SKM-1 treated with dmso at 0.1 percent for 144 hours (cell line): ENCODE results near the gene DZIP1L.

Experiments used
- DNase-seq: peaks from one replicate; lab custom pipeline; 2025; ENCODE audit not compliant: unreplicated experiment; lab: John Stamatoyannopoulos, UW

The DZIP1L gene

GRCh38 chr3:138078096-138078495 is 37.3 kb downstream of the DZIP1L start:
- no peak for DNase-seq

- DNase-seq: no peak
These were observed 42.6 kb downstream of the DZIP1L start for GRCh38 chr3:138072796-138073195.

- DNase-seq: no peak
These were observed 45.4 kb downstream of the DZIP1L start for GRCh38 chr3:138070006-138070405.

GRCh38 chr3:138068579-138069174 is 46.7 kb downstream of the DZIP1L start:
- peak; percentile 38 for DNase-seq

- DNase-seq: no peak
These were observed 47.4 kb downstream of the DZIP1L start for GRCh38 chr3:138068046-138068445.

- DNase-seq: no peak
These were observed 48.4 kb downstream of the DZIP1L start for GRCh38 chr3:138066972-138067371.

- DNase-seq: no peak
These were observed 49.0 kb downstream of the DZIP1L start for GRCh38 chr3:138066383-138066782.

- DNase-seq: no peak
These were observed 49.5 kb downstream of the DZIP1L start for GRCh38 chr3:138065949-138066348.

GRCh38 chr3:138063416-138063815 is 52.0 kb downstream of the DZIP1L start:
- DNase-seq: no peak

GRCh38 chr3:138062626-138063025 is 52.8 kb downstream of the DZIP1L start:
- no peak for DNase-seq

GRCh38 chr3:138062037-138062436 is 53.4 kb downstream of the DZIP1L start:
- no peak for DNase-seq

- DNase-seq: no peak
These were observed 54.6 kb downstream of the DZIP1L start for GRCh38 chr3:138060792-138061191.

- no peak for DNase-seq
These were observed 56.1 kb downstream of the DZIP1L start for GRCh38 chr3:138059261-138059660.

- DNase-seq: no peak
These were observed 58.0 kb downstream of the DZIP1L start for GRCh38 chr3:138057384-138057783.

- DNase-seq: no peak
These were observed 61.4 kb downstream of the DZIP1L start for GRCh38 chr3:138054057-138054456.

GRCh38 chr3:138051947-138052802 is 63.2 kb downstream of the DZIP1L start:
- peak; percentile 11 for DNase-seq

- DNase-seq: no peak
These were observed 66.1 kb downstream of the DZIP1L start for GRCh38 chr3:138049157-138049919.

GRCh38 chr3:138047596-138048158 is 67.7 kb downstream of the DZIP1L start:
- DNase-seq: no peak

GRCh38 chr3:138046955-138047354 is 68.5 kb downstream of the DZIP1L start:
- no peak for DNase-seq

- DNase-seq: no peak
These were observed 69.3 kb downstream of the DZIP1L start for GRCh38 chr3:138046085-138046484.

GRCh38 chr3:138043266-138044029 is 72.0 kb downstream of the DZIP1L start:
- DNase-seq: no peak
